Loucy (cell line): Measurements from ENCODE around the gene RUNX2.

Source experiments
- H2AFZ ChIP-seq: fragments of 200-600 bp; sonication (generic); 2 replicates; pipeline ENCODE4 v1.6.0; 2016; ENCODE audit warnings: antibody characterized with exemption, mild to moderate bottlenecking, low read length, moderate library complexity
- H3F3A ChIP-seq: fragments of 200-600 bp; 2 replicates; pipeline ENCODE4 v1.6.0; 2016; ENCODE audit warnings: antibody characterized with exemption, low read depth, mild to moderate bottlenecking
- H3K27me3 ChIP-seq: fragments of 200-600 bp; sonication (generic); 2 replicates; pipeline ENCODE4 v1.6.1; 2014; ENCODE audit warnings: low read length, mild to moderate bottlenecking; ENCODE audit not compliant: insufficient read depth, poor library complexity, severe bottlenecking
- H3K36me3 ChIP-seq: fragments of 200-600 bp; sonication (generic); 2 replicates; pipeline ENCODE4 v1.6.1; 2016; ENCODE audit warnings: low read length; ENCODE audit not compliant: insufficient read depth
- H3K4me1 ChIP-seq: fragments of 200-600 bp; sonication (generic); 2 replicates; pipeline ENCODE4 v1.5.1; 2014; ENCODE audit warnings: low read length, mild to moderate bottlenecking; ENCODE audit not compliant: insufficient read depth, poor library complexity, severe bottlenecking
- H3K4me2 ChIP-seq: fragments of 200-600 bp; sonication (generic); 2 replicates; pipeline ENCODE4 v1.6.0; 2014; ENCODE audit warnings: antibody characterized with exemption, low read length, low read depth, mild to moderate bottlenecking; ENCODE audit not compliant: poor library complexity, severe bottlenecking
- H3K4me3 ChIP-seq: fragments of 200-600 bp; sonication (generic); 2 replicates; pipeline ENCODE4 v1.5.1; 2014; ENCODE audit warnings: low read length, mild to moderate bottlenecking, mixed read lengths; ENCODE audit not compliant: poor library complexity, severe bottlenecking
- H3K79me2 ChIP-seq: fragments of 200-600 bp; sonication (generic); 2 replicates; pipeline ENCODE4 v1.6.1; 2014; ENCODE audit warnings: low read length; ENCODE audit not compliant: insufficient read depth
- H3K9ac ChIP-seq: fragments of 200-600 bp; sonication (generic); 2 replicates; pipeline ENCODE4 v1.6.0; 2014; ENCODE audit warnings: mild to moderate bottlenecking, low read depth, low read length, moderate library complexity; ENCODE audit not compliant: poor library complexity, severe bottlenecking
- H3K9me2 ChIP-seq: fragments of 200-600 bp; sonication (generic); replicated peaks from 2 replicates; pipeline ENCODE4 v1.6.1; 2016; ENCODE audit warnings: low read depth, low read length, mixed read lengths
- H3K9me3 ChIP-seq: fragments of 200-600 bp; sonication (generic); 2 replicates; pipeline ENCODE4 v1.6.1; 2014; ENCODE audit warnings: mild to moderate bottlenecking, antibody characterized with exemption, low read length, low read depth; ENCODE audit not compliant: insufficient read depth
- H4K20me1 ChIP-seq: fragments of 200-600 bp; sonication (generic); 2 replicates; pipeline ENCODE4 v1.6.0; 2014; ENCODE audit warnings: antibody characterized with exemption, low read length, mild to moderate bottlenecking; ENCODE audit not compliant: insufficient read depth, poor library complexity, severe bottlenecking
- CTCF ChIP-seq: fragments of 200-600 bp; sonication (generic); conservative IDR thresholded peaks from 2 replicates; pipeline ENCODE4 v1.5.1; 2014; ENCODE audit warnings: mild to moderate bottlenecking, antibody characterized with exemption, low read length
- EZH2phosphoT487 ChIP-seq: fragments of 200-600 bp; IDR thresholded peaks from 2 replicates; pipeline ENCODE4 v1.6.1; 2018; ENCODE audit warnings: antibody characterized with exemption, mild to moderate bottlenecking, moderate library complexity, borderline replicate concordance

Gene RUNX2

GRCh38 chr6:45431317-45432065 lies 103.4 kb downstream of the RUNX2 start:
- peaks cover 15% of the 10 kb centered on the region for H3F3A ChIP-seq
- H4K20me1 ChIP-seq, result no peaks in the 10 kb centered on the region
- peak overlapping the region; percentile 79 for H3K4me2 ChIP-seq

GRCh38 chr6:45432977-45433376 lies 104.8 kb downstream of the RUNX2 start:
- Histone ChIP-seq H3K9me2 (no peaks in the 10 kb centered on the region), H3K36me3 (peaks cover 3% of the 10 kb centered on the region; the same call in 1 of the 2 replicates), H3K4me3 (peak overlapping the region; percentile 73), H3K4me2 (peak overlapping the region; percentile 79), H3K79me2 (peaks cover 79% of the 10 kb centered on the region), H3K4me1 (peaks cover 95% of the 10 kb centered on the region), H3K27me3 (no peaks in the 10 kb centered on the region), H3K9me3 (no peaks in the 10 kb centered on the region), H3K9ac (peak overlapping the region; percentile 76), H3F3A (peaks cover 15% of the 10 kb centered on the region), H2AFZ (no peak overlapping the region), H4K20me1 (no peaks in the 10 kb centered on the region)
- TF ChIP-seq CTCF (no peak), EZH2phosphoT487 (no peak)

More at GRCh38 chr6:45431317-45432065, 103.4 kb downstream of the RUNX2 start:
- H3K4me3 ChIP-seq, result peak overlapping the region; percentile 73
- TF ChIP-seq CTCF (no peak), EZH2phosphoT487 (no peak)
- H3K36me3 ChIP-seq, result no peaks in the 10 kb centered on the region
- H3K79me2 ChIP-seq, result peaks cover 75% of the 10 kb centered on the region
- H3K27me3 ChIP-seq, result no peaks in the 10 kb centered on the region
- H3K9me2 ChIP-seq, result no peaks in the 10 kb centered on the region
- H2AFZ ChIP-seq, result peak overlapping the region; percentile 6; the same call in 1 of the 2 replicates
- no peaks in the 10 kb centered on the region for H3K9me3 ChIP-seq
- peak overlapping the region; percentile 76 for H3K9ac ChIP-seq
- H3K4me1 ChIP-seq, result peaks cover 92% of the 10 kb centered on the region

GRCh38 chr6:45433533-45434380 lies 105.6 kb downstream of the RUNX2 start:
- Histone ChIP-seq H3K9me3 (no peaks in the 10 kb centered on the region), H3K79me2 (peaks cover 79% of the 10 kb centered on the region), H3K36me3 (peaks cover 8% of the 10 kb centered on the region), H3K4me3 (peak overlapping the region; percentile 73), H3F3A (peaks cover 15% of the 10 kb centered on the region), H3K9me2 (no peaks in the 10 kb centered on the region), H2AFZ (no peak overlapping the region), H4K20me1 (no peaks in the 10 kb centered on the region), H3K4me1 (peaks cover 95% of the 10 kb centered on the region), H3K27me3 (no peaks in the 10 kb centered on the region), H3K9ac (peak overlapping the region; percentile 76), H3K4me2 (peak overlapping the region; percentile 79)
- TF ChIP-seq CTCF, result no peak
- TF ChIP-seq EZH2phosphoT487, result no peak
